Cardiac fibroblast (primary cell): Measurements from ENCODE around the gene PDE11A.

Experiments
- DNase-seq, 2 donors: peaks; one replicate each; pipeline versions ENCODE4 v3.0.0 to v3.0.0-alpha.2; 2010; ENCODE audit warnings: low read depth in 2 of 2
- H3K4me3 ChIP-seq, 2 donors: replicated peaks in 1 of 2; 1 replicate in 1 of 2; 2 replicates in 1 of 2; pipeline ENCODE4 v1.5.1; 2011; ENCODE audit warnings: low read depth in 2 of 2, low read length in 2 of 2, mild to moderate bottlenecking in 2 of 2, moderate library complexity in 1 of 2
- CTCF ChIP-seq: IDR thresholded peaks from one replicate; pipeline ENCODE4 v1.5.1; 2011; ENCODE audit warnings: low read depth, mild to moderate bottlenecking, low read length, inconsistent platforms

Gene PDE11A

GRCh38 chr2:177587371-177587770 is 485.2 kb downstream of the PDE11A start:
- no peak for DNase-seq
- H3K4me3 ChIP-seq: no peak overlapping the region
- no peak for TF ChIP-seq CTCF

GRCh38 chr2:177586154-177586553 is 486.4 kb downstream of the PDE11A start:
- TF ChIP-seq CTCF: no peak
- no peak for DNase-seq

GRCh38 chr2:177585234-177585863 is 487.2 kb downstream of the PDE11A start:
- H3K4me3 ChIP-seq: no peak overlapping the region
- no peak for TF ChIP-seq CTCF
- no peak for DNase-seq

More at GRCh38 chr2:177586154-177586553, 486.4 kb downstream of the PDE11A start:
- H3K4me3 ChIP-seq: no peak overlapping the region

GRCh38 chr2:177584030-177584692 is 488.4 kb downstream of the PDE11A start:
- no peak overlapping the region for H3K4me3 ChIP-seq
- TF ChIP-seq CTCF: no peak
- DNase-seq: no peak

GRCh38 chr2:177582000-177582399 is 490.6 kb downstream of the PDE11A start:
- no peak for TF ChIP-seq CTCF
- DNase-seq: no peak
- H3K4me3 ChIP-seq: no peak overlapping the region

GRCh38 chr2:177579486-177580036 is 493.0 kb downstream of the PDE11A start:
- TF ChIP-seq CTCF: no peak
- H3K4me3 ChIP-seq: no peak overlapping the region
- peak in 1 of 2 donors; percentile 4 for DNase-seq
